Measurements from ENCODE around the gene RGS7.
"Not testable (repeated sequence)": the region's sequence is repeated elsewhere in the genome, so short reads cannot be mapped to it uniquely, and the experiment has no call there.

RGS7 gene

DNA sequence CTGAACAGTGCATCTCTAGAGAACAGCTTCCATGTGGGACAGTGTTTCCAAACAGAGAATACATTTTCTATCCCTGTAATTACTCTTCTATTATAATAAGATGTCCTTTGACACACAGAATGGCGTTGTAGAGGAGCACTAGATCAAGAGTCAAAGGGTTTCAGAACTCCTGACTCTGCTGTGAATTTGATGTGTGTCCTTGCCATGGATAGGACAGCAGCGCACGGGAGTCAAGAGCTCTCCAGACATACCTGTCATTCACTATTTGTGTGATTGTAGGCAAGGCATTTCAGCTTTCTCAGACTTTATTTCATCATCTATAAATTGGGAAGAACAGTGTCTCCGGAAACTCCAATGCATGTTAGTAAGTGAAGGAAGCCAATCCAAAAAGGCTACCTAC is 176.4 kb downstream of the RGS7 start:
- DNase-seq, result no peak
- no peak overlapping the region for H3K4me3 Mint-ChIP-seq
- H3K27me3 Mint-ChIP-seq, result no peaks in the 10 kb centered on the region
- no peaks in the 10 kb centered on the region for H3K36me3 Mint-ChIP-seq (ENCODE audit: low read depth)
- ATAC-seq, result no peak
- peaks cover 16% of the 10 kb centered on the region for H3K9me3 Mint-ChIP-seq
- H3K27ac Mint-ChIP-seq, result no peak overlapping the region
- no peaks in the 10 kb centered on the region for H3K4me1 Mint-ChIP-seq

DNA sequence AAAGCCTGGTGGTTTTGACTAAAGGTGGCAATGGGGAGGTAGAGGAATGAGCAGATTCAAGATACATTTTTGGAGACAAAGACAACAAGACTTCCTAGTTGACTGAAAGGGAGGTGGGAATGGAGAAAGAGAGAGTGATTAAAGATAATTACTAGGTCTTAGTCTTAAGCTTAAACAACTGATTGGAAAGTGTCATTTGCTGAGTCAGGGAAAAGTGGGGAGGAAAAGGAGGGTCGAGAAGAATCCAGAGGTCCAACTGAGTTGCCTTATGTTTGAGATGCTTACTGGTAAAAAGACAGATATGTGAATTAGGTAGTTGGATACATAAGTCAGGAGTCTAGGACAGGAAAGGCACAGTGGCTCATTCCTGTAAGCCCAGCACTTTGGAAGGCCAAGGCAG is 179.3 kb downstream of the RGS7 start:
- no peak for DNase-seq
- no peak overlapping the region for H3K4me3 Mint-ChIP-seq
- no peaks in the 10 kb centered on the region for H3K27me3 Mint-ChIP-seq
- H3K27ac Mint-ChIP-seq, result no peak overlapping the region
- no peaks in the 10 kb centered on the region for H3K4me1 Mint-ChIP-seq
- no peak for ATAC-seq
- no peaks in the 10 kb centered on the region for H3K36me3 Mint-ChIP-seq (ENCODE audit: low read depth)
- peaks cover 6% of the 10 kb centered on the region for H3K9me3 Mint-ChIP-seq

DNA sequence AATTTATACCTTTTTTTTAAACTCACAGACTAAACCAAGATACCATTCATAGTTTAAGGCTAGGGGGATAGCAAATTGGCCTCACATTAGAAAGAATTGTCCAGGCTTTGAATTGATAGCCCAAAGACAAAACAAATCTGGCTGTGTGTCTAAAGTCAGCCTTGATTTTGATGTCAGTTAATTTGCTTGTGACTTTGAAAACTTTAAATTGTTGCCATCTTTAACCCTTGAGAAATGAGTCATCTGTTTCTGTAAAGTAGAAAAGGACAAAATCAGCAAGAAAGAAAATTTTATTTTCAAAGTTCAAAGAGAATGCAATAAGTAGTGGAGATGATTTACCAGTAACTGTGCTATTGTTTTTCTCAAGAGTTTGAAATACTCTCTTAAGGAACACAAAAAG is 184.5 kb downstream of the RGS7 start:
- H3K4me3 Mint-ChIP-seq, result no peak overlapping the region
- H3K4me1 Mint-ChIP-seq, result no peaks in the 10 kb centered on the region
- ATAC-seq (no peak), DNase-seq (no peak)
- H3K36me3 Mint-ChIP-seq (ENCODE audit: low read depth), result no peaks in the 10 kb centered on the region
- no peak overlapping the region for H3K27ac Mint-ChIP-seq
- H3K27me3 Mint-ChIP-seq, result no peaks in the 10 kb centered on the region
- peaks cover 5% of the 10 kb centered on the region for H3K9me3 Mint-ChIP-seq

DNA sequence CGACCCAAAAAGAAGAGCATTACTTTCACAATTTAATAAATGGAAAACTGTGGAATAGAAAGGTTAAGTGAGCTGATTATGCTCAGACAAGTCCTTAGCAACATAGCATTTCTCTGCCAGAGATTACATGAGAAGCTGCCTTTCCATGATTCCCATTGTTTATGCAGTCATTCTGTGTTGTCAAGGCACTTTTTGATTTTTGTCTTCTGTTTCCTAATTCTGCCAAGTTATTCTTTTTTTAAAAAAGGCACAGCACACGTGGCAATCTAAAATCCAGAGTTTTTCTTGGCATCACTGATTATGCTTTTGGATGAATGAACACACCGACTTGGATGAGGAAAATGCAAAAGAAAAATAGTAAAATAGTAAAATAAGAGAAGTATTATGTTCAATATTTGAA is 185.0 kb downstream of the RGS7 start:
- peaks cover 8% of the 10 kb centered on the region for H3K9me3 Mint-ChIP-seq
- H3K4me1 Mint-ChIP-seq, result no peaks in the 10 kb centered on the region
- no peak for DNase-seq
- ATAC-seq, result no peak
- H3K27me3 Mint-ChIP-seq, result no peaks in the 10 kb centered on the region
- no peaks in the 10 kb centered on the region for H3K36me3 Mint-ChIP-seq (ENCODE audit: low read depth)
- no peak overlapping the region for H3K27ac Mint-ChIP-seq
- no peak overlapping the region for H3K4me3 Mint-ChIP-seq

DNA sequence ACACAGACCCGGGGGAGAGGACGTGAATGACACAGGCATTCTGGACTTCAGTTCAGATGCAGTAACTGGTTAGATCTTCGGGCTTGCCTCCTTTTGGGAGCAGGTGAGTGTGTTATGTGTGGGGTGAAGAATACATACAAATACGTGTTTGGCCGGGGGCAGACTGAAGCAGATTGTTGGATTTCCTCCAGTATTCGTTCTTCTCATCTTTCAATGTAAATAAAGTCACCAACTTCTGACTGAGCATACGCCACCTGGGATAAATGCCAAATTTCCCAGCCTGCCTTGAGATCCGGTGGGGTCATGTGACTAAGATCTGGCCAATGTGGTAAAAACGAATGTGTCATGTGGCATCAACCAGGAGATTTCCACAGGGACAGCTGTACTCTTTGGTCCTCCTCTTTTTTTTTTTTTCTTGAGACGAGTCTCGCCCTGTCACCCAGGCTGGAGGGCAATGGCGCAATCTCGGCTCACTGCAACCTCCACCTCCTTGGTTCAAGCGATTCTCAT is 189.8 kb downstream of the RGS7 start:
- ATAC-seq (no peak), DNase-seq (no peak)
- Mint-ChIP-seq H3K27me3 (no peaks in the 10 kb centered on the region), H3K4me1 (no peaks in the 10 kb centered on the region), H3K36me3 (ENCODE audit: low read depth) (no peaks in the 10 kb centered on the region), H3K4me3 (no peak overlapping the region), H3K27ac (no peak overlapping the region), H3K9me3 (peaks cover 27% of the 10 kb centered on the region)

DNA sequence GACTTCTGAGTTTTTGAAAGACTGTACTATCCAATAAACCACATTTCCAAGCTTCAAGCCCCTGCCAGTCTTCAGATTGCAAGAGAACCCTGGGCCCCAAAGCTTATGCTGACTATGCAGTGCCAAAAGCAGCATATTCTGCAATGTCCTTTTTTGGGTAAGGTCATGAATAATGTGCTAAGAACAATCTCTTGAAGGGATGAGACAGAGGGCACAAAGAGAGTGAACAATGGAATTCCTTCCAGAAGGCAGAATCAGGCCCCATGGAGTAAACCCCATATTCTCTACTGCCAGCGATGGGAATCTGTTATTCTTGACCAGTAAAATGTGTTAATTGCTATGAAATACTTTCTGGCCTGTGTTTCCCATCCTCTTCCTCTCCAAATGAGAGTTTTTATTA is 190.4 kb downstream of the RGS7 start:
- Mint-ChIP-seq H3K27ac (no peak overlapping the region), H3K9me3 (peaks cover 27% of the 10 kb centered on the region), H3K4me1 (no peaks in the 10 kb centered on the region), H3K27me3 (no peaks in the 10 kb centered on the region), H3K36me3 (ENCODE audit: low read depth) (no peaks in the 10 kb centered on the region), H3K4me3 (no peak overlapping the region)
- ATAC-seq, result no peak
- no peak for DNase-seq

DNA sequence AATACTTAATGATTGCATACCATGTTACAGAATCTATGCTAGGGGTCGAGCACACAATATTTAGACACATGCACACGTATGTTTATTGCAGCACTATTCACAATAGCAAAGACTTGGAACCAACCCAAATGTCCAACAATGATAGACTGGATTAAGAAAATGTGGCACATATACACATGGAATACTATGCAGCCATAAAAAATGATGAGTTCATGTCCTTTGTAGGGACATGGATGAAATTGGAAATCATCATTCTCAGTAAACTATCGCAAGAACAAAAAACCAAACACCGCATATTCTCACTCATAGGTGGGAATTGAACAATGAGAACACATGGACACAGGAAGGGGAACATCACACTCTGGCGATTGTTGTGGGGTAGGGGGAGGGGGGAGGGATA is 191.7 kb downstream of the RGS7 start:
- H3K27ac Mint-ChIP-seq; H3K4me3 Mint-ChIP-seq; H3K27me3 Mint-ChIP-seq; DNase-seq; H3K4me1 Mint-ChIP-seq; ATAC-seq; H3K36me3 Mint-ChIP-seq (ENCODE audit: low read depth): not testable (repeated sequence)
- H3K9me3 Mint-ChIP-seq, result peaks cover 27% of the 10 kb centered on the region

DNA sequence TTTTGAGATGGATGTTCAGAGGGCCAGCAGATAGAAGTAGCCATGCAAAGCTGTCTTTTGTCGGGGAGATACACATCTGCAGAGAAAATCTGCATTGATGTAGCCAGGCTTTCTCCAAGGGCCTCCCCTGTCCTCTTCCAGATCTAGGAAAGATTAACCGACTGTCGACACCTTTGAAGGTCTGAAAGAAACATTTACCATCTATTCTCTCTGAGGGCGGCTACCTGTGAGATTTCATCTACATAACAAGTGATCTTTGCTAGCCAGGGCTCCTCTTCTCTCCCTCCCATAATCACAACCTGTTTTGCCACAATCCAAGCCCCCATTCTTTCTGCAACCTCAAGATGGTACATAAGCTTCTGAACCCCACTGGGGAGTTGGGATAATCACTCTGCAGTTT is 193.6 kb downstream of the RGS7 start:
- H3K27ac Mint-ChIP-seq, result no peak overlapping the region
- DNase-seq, result no peak
- no peak overlapping the region for H3K4me3 Mint-ChIP-seq
- no peaks in the 10 kb centered on the region for H3K4me1 Mint-ChIP-seq
- no peaks in the 10 kb centered on the region for H3K27me3 Mint-ChIP-seq
- no peaks in the 10 kb centered on the region for H3K36me3 Mint-ChIP-seq (ENCODE audit: low read depth)
- peaks cover 27% of the 10 kb centered on the region for H3K9me3 Mint-ChIP-seq
- no peak for ATAC-seq

DNA sequence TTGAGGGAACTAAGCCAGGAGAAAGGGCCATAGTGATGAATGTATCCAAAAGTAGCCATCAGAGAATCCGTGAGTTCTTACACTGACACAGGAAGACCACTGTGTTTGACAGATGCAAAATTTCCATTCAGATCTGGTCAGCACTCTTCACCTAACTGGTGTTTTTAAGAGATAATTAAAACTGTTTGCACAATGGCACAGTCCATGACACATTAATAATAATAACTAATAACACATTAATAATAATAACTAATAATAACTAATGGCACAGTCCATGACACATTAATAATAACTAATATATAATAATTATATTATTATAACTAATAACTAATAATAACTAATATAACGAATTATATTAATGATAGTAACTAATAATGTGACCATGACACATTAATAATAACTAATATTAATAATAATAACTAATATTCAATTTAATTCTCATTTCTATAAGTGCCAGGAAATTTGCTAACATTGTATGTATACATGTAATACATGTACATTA is 195.8 kb downstream of the RGS7 start:
- Mint-ChIP-seq H3K27me3 (no peaks in the 10 kb centered on the region), H3K4me1 (no peaks in the 10 kb centered on the region), H3K36me3 (ENCODE audit: low read depth) (no peaks in the 10 kb centered on the region), H3K4me3 (no peak overlapping the region), H3K9me3 (peaks cover 17% of the 10 kb centered on the region), H3K27ac (no peak overlapping the region)
- DNase-seq (no peak), ATAC-seq (no peak)

DNA sequence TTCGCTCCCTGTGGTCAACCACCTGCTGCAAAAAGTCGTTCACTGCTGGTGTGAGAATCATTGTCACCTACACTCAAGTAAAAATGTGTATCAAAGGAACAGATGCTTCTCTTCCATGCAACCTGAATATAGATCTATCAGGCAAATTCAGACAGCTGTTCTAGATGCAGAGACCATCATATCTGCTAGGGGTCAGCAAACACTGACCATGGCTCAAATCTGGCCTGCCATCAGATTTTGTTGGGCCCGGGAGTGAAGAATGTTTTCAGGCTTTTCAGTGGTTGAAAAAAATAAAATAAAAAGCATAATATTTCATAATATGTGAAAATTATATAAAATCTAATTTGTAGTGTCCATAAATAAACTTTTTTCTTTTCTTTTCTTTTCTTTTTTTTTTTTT is 199.6 kb downstream of the RGS7 start:
- Mint-ChIP-seq H3K4me3 (no peak overlapping the region), H3K9me3 (peaks cover under 1% of the 10 kb centered on the region), H3K36me3 (ENCODE audit: low read depth) (no peaks in the 10 kb centered on the region), H3K4me1 (no peaks in the 10 kb centered on the region), H3K27me3 (no peaks in the 10 kb centered on the region), H3K27ac (no peak overlapping the region)
- ATAC-seq (no peak), DNase-seq (no peak)

DNA sequence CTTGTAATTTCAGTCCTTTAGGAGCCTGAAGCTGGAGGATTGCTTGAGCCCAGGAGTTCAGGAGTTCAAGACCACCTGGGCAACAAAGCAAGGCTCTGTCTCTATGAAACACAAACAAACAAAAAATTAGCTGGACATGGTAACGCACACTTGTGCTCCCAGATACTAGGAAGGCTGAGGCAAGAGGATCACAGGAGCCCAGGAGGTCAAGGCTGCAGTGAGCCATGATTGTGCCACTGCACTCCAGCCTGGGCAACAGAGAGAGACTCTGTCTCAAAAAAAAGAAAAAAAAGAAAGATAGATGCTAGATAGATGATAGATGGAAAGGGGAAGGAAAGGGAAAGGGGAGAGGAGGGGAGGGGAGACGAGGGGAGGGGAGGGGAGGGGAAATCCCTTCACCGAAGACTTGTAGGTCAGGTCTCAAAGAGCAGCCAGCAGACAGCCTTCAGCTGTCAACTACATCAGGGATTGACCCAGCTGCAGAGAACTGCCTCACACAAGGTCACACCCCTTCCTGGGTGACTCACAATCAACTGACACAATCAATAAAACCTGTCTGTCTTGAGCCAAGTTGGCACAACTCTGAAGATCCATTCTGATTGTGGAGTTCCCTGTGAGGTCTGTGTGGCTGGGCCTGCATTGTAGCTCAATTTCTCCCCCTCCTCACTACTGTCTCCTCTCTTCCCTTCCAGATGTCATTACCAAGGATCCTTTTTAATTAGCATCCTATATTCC is 200.6 kb downstream of the RGS7 start:
- Mint-ChIP-seq H3K9me3 (no peaks in the 10 kb centered on the region), H3K27ac (no peak overlapping the region), H3K36me3 (ENCODE audit: low read depth) (no peaks in the 10 kb centered on the region), H3K4me3 (no peak overlapping the region), H3K4me1 (no peaks in the 10 kb centered on the region), H3K27me3 (no peaks in the 10 kb centered on the region)
- ATAC-seq (no peak), DNase-seq (no peak)

DNA sequence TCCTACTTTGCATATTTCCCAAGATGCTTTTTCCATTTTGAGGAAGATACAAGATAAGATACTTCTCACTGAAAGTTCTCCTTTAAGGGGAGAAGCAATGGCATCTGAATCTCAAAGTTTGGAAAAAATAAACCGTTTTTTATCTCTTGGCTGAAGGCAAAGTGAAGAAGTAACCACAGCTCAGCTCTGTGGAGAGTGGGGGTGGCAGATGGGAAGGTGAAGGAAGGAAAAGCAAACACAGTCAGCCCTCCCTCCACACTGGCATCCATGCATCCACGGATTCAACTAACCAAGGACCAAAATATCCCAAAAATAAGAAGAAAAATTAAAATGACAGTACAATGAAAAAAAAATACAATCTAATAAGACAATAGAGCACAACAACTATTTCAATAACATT is 211.1 kb downstream of the RGS7 start:
- no peaks in the 10 kb centered on the region for H3K36me3 Mint-ChIP-seq (ENCODE audit: low read depth)

DNA sequence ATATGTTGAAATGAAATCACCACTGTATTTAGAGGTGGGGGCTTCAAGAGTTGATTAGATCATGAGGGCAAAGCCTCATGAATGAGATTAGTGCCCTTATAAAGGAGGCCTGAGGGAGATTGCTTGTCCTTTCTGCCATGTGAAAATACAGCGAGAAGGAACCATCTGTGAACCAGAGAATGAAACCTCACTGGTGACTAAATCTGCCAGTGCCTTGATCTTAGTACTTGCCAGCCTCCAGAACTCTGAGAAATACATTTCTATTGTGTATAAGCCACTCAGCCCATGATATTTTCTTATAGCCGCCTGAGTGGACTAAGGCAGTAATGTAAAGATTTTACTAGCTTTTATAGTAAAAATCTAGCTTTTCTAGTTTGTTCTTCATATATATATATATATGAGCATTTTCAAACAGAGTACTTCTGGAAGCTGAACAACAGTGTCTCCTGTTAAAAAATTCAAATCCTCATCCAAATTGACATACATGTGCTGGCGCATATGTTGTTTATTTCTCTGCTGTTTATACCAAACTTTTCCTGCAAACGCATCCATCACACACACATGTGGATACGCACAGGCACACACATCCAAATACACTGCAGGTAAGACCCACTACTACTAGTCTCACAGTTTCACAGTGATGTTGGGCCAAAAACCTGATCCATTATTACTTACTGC is 213.1 kb downstream of the RGS7 start:
- no peak for ATAC-seq
- Mint-ChIP-seq H3K4me3 (no peak overlapping the region), H3K4me1 (no peaks in the 10 kb centered on the region), H3K36me3 (ENCODE audit: low read depth) (no peaks in the 10 kb centered on the region), H3K27ac (no peak overlapping the region), H3K27me3 (peaks cover 2% of the 10 kb centered on the region), H3K9me3 (peaks cover 10% of the 10 kb centered on the region)
- DNase-seq, result no peak

More for the DNA sequence above, 211.1 kb downstream of the RGS7 start:
- no peak overlapping the region for H3K4me3 Mint-ChIP-seq
- DNase-seq, result no peak
- H3K27me3 Mint-ChIP-seq, result no peaks in the 10 kb centered on the region
- H3K4me1 Mint-ChIP-seq, result no peaks in the 10 kb centered on the region
- ATAC-seq, result no peak
- H3K9me3 Mint-ChIP-seq, result peaks cover 10% of the 10 kb centered on the region
- H3K27ac Mint-ChIP-seq, result no peak overlapping the region

DNA sequence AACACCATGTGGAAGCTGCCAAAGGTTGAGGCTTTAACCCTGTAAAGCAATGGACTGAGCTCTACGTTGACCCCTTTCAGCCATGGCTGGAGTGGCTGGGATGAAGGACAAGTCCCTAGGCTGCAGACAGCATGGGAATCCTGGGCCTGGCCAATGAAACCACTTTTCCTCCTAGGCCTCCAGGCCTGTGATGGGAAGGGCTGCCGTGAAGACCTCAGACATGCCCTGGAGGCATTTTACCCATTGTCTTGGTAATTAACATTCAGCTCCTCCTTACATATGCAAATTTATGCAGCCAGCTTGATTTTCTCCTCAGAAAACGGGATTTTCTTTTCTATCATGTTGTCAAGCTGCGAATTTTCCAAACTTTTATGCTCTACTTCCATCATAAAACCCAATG is 214.5 kb downstream of the RGS7 start:
- ATAC-seq, result no peak
- no peak overlapping the region for H3K4me3 Mint-ChIP-seq

DNA sequence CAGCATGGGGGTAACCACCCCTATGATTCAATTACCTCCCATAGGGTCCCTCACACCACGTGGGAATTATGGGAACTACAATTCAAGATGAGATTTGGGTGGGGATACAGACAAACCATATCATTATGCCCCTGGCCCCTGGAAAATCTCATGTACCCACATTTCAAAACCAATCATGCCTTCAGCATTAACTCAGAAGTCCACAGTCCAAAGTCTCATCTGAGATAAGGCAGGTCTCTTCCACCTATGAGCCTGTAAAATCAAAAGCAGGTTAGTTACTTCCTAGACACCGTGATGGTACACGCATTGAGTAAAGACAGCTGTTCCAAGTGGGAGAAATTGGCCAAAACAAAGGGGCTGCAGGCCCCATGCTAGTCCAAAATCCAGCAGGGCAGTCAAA is 215.4 kb downstream of the RGS7 start:
- H3K36me3 Mint-ChIP-seq (ENCODE audit: low read depth); H3K9me3 Mint-ChIP-seq; H3K27me3 Mint-ChIP-seq; H3K27ac Mint-ChIP-seq; H3K4me1 Mint-ChIP-seq; ATAC-seq; H3K4me3 Mint-ChIP-seq; DNase-seq: not testable (repeated sequence)

More for the DNA sequence above, 214.5 kb downstream of the RGS7 start:
- H3K27ac Mint-ChIP-seq, result no peak overlapping the region
- peaks cover 10% of the 10 kb centered on the region for H3K9me3 Mint-ChIP-seq
- H3K36me3 Mint-ChIP-seq (ENCODE audit: low read depth), result no peaks in the 10 kb centered on the region
- peaks cover 2% of the 10 kb centered on the region for H3K27me3 Mint-ChIP-seq
- no peak for DNase-seq
- no peaks in the 10 kb centered on the region for H3K4me1 Mint-ChIP-seq

Data from activated naive CD8-positive, alpha-beta T cell treated with anti-CD3 and anti-CD28 coated beads, Interleukin-2, amount 50 U/mL, for 24 hours (primary cell).